Body of pancreas (tissue), 4 donors: Measurements from ENCODE around the gene FMO5. TPM values are rescaled to one million over a fixed set of nuclear protein-coding genes. Genes with fewer than 3 reads are reported as not detected.

ENCODE experiments used
- ATAC-seq: fragments of 150-250 bp; one replicate; pipeline ENCODE4 v1.9.1; 2016
- DNase-seq, 4 donors: peaks; one replicate each; pipeline ENCODE4 v3.0.0-alpha.2; 2019
- H3K27ac ChIP-seq, 4 donors: fragments of 200-600 bp; sonication (generic); 1 replicate in 3 of 4; 2 replicates in 1 of 4; pipeline versions ENCODE4 v1.5.1 to v1.6.1; 2016 to 2019; ENCODE audit warnings: mild to moderate bottlenecking in 1 of 4, mixed read lengths in 1 of 4, moderate library complexity in 1 of 4
- H3K27me3 ChIP-seq, 2 donors: fragments of 200-600 bp; sonication (generic); one replicate each; pipeline ENCODE4 v1.6.0; 2016; ENCODE audit warnings: mild to moderate bottlenecking in 1 of 2
- H3K36me3 ChIP-seq, 2 donors: fragments of 200-600 bp; sonication (generic); replicated peaks in 1 of 2; 2 replicates each; pipeline ENCODE4 v1.5.1; 2016; ENCODE audit warnings: low read depth in 2 of 2; ENCODE audit not compliant: insufficient read depth in 1 of 2
- H3K4me1 ChIP-seq: fragments of 200-600 bp; sonication (generic); one replicate; pipeline ENCODE4 v1.6.0; 2016
- H3K4me3 ChIP-seq, 2 donors: fragments of 200-600 bp; sonication (generic); 1 replicate in 1 of 2; 2 replicates in 1 of 2; pipeline ENCODE4 v1.5.1; 2016 to 2019
- H3K9me3 ChIP-seq, 3 donors: fragments of 200-600 bp; sonication (generic); 1 replicate in 2 of 3; 2 replicates in 1 of 3; pipeline ENCODE4 v1.5.1; 2016
- CTCF ChIP-seq, 7 experiments: fragments of 450-650 bp in 4 of 7; fragments of 200-600 bp in 3 of 7; sonication (generic) in 3 of 7; IDR thresholded peaks; one replicate each; pipeline ENCODE4 v1.5.1; 2016 to 2019; ENCODE audit warnings: antibody characterized with exemption in 7 of 7
- POLR2A ChIP-seq, 3 donors: fragments of 450-650 bp; IDR thresholded peaks; one replicate each; pipeline ENCODE4 v1.6.1; 2016; ENCODE audit warnings: antibody characterized with exemption in 3 of 3, mild to moderate bottlenecking in 2 of 3
- WGBS, 2 donors: methylation state at CpG; one replicate each; pipeline ENCODE4 v1.1.5; 2017; 5-methylcytosine and 5-hydroxymethylcytosine counted together
- intact Hi-C: fragments of 100-400 bp; cut with DNase I; formaldehyde crosslinking; loops from one replicate; pipeline ENCODE4 v1.15.1; 2023
- total RNA-seq, 2 donors: library from RNA; depleted of rRNA; stranded (reverse); fragments of >200 nt; gene quantifications; one replicate each; pipeline ENCODE4 v1.1.0, GENCODE V29; 2016

The FMO5 gene
- total RNA-seq, 2 donors from 2014 or later = 30.6 to 68.6 TPM

GRCh38 chr1:147209825-147210821, 15.0 kb downstream of the FMO5 start:
- Histone ChIP-seq H3K36me3 (no peaks in the 10 kb centered on the region), H3K9me3 (no peaks in the 10 kb centered on the region), H3K4me1 (peaks cover 63% of the 10 kb centered on the region), H3K27me3 (no peaks in the 10 kb centered on the region), H3K27ac (peak overlapping the region in 3 of 4 donors; percentile 18 to 43 (median 36)), H3K4me3 (no peak overlapping the region)
- intact Hi-C loops = no loop called here
- WGBS, 2 donors = 29% methylated on average over 3 of the region's 3 CpGs
- TF ChIP-seq POLR2A (IDR thresholded peaks at IDR 0.05) (no peak), CTCF (IDR thresholded peaks at IDR 0.05) (no peak)
- ATAC-seq (no peak), DNase-seq (no peak)

GRCh38 chr1:147208619-147209018, 16.5 kb downstream of the FMO5 start:
- 46 to 61% methylated on average over 7 of the region's 7 CpGs for WGBS, 2 donors
- peak overlapping the region in 1 of 4 donors; percentile 18 for H3K27ac ChIP-seq
- ATAC-seq = no peak
- H3K9me3 ChIP-seq = no peaks in the 10 kb centered on the region
- H3K36me3 ChIP-seq = no peaks in the 10 kb centered on the region
- H3K27me3 ChIP-seq = no peaks in the 10 kb centered on the region
- peaks cover 49% of the 10 kb centered on the region for H3K4me1 ChIP-seq
- peak in 1 of 4 donors; percentile 9 for DNase-seq
- intact Hi-C loops = no loop called here
- TF ChIP-seq POLR2A (IDR thresholded peaks at IDR 0.05) (no peak), CTCF (IDR thresholded peaks at IDR 0.05) (no peak)
- H3K4me3 ChIP-seq = no peak overlapping the region

GRCh38 chr1:147207192-147207591, 17.9 kb downstream of the FMO5 start:
- Histone ChIP-seq H3K4me3 (no peak overlapping the region), H3K27me3 (no peaks in the 10 kb centered on the region), H3K36me3 (no peaks in the 10 kb centered on the region), H3K27ac (no peak overlapping the region), H3K9me3 (no peaks in the 10 kb centered on the region), H3K4me1 (peaks cover 41% of the 10 kb centered on the region)
- intact Hi-C loops = no loop called here
- 89 to 95% methylated on average over 1 of the region's 1 CpG for WGBS, 2 donors
- no peak for ATAC-seq
- TF ChIP-seq POLR2A (IDR thresholded peaks at IDR 0.05) (no peak), CTCF (IDR thresholded peaks at IDR 0.05) (no peak)
- no peak for DNase-seq

GRCh38 chr1:147204080-147204479, 21.1 kb downstream of the FMO5 start:
- no peak for DNase-seq
- Histone ChIP-seq H3K4me1 (peaks cover 12% of the 10 kb centered on the region), H3K4me3 (no peak overlapping the region), H3K9me3 (no peaks in the 10 kb centered on the region), H3K36me3 (no peaks in the 10 kb centered on the region), H3K27ac (no peak overlapping the region), H3K27me3 (no peaks in the 10 kb centered on the region)
- intact Hi-C loops = no loop called here
- TF ChIP-seq POLR2A (IDR thresholded peaks at IDR 0.05) (no peak), CTCF (IDR thresholded peaks at IDR 0.05) (no peak)
- 72 to 99% methylated on average over 3 of the region's 3 CpGs for WGBS, 2 donors
- no peak for ATAC-seq
